Measurements from ENCODE around the gene RGS14. TPM values are rescaled to one million over a fixed set of nuclear protein-coding genes. Genes with fewer than 3 reads are reported as not detected.

Gene RGS14
- total RNA-seq, 2 donors from 2014 or later: 41.3 to 50.8 TPM

Other genes starting within 250 kb of the RGS14 start
- 100 to 1,000 TPM in 1 of 2 donors, 10 to 100 TPM in 1; 89.8 to 114 TPM for gene NSD1, start 224.2 kb upstream of the RGS14 start, total RNA-seq
- 10 to 100 TPM; 26.3 to 29.4 TPM for gene RAB24, start 54.2 kb upstream of the RGS14 start, total RNA-seq
- gene PRELID1, start 54.1 kb upstream of the RGS14 start, total RNA-seq: 100 to 1,000 TPM; 118 to 128 TPM
- 10 to 100 TPM; 44.2 to 61.1 TPM for gene MXD3, start 46.0 kb upstream of the RGS14 start, total RNA-seq
- gene LMAN2, start 6.3 kb upstream of the RGS14 start, total RNA-seq: 100 to 1,000 TPM; 115 to 124 TPM
- under 1 TPM; 0.19 to 0.21 TPM for gene SLC34A1, start 26.5 kb downstream of the RGS14 start, total RNA-seq
- not detected for gene PFN3, start 42.7 kb downstream of the RGS14 start, total RNA-seq
- 1 to 10 TPM; 6.5 to 6.7 TPM for gene F12, start 51.6 kb downstream of the RGS14 start, total RNA-seq
- gene GRK6, start 68.8 kb downstream of the RGS14 start, total RNA-seq: 100 to 1,000 TPM; 133 to 135 TPM
- gene PRR7, start 88.9 kb downstream of the RGS14 start, total RNA-seq: 10 to 100 TPM; 12.1 to 16.0 TPM
- gene DBN1, start 115.7 kb downstream of the RGS14 start, total RNA-seq: 10 to 100 TPM; 69.5 to 98.8 TPM
- gene PDLIM7, start 139.7 kb downstream of the RGS14 start, total RNA-seq: 10 to 100 TPM; 87.5 to 93.9 TPM
- gene DOK3, start 151.9 kb downstream of the RGS14 start, total RNA-seq: 1 to 10 TPM; 4.0 to 5.7 TPM
- gene DDX41, start 159.0 kb downstream of the RGS14 start, total RNA-seq: 100 to 1,000 TPM in 1 of 2 donors, 10 to 100 TPM in 1; 89.2 to 117 TPM
- 100 to 1,000 TPM in 1 of 2 donors, 10 to 100 TPM in 1; 79.6 to 105 TPM for gene FAM193B, start 196.6 kb downstream of the RGS14 start, total RNA-seq
- 100 to 1,000 TPM in 1 of 2 donors, 10 to 100 TPM in 1; 96.2 to 107 TPM for gene TMED9, start 234.3 kb downstream of the RGS14 start, total RNA-seq
- gene B4GALT7, start 242.2 kb downstream of the RGS14 start, total RNA-seq: 10 to 100 TPM; 14.6 to 16.8 TPM

Measured in activated T-cell treated with anti-CD3 and anti-CD28 coated beads, Interleukin-2, amount 50 U/mL, for 72 hours (primary cell).